ENCODE results near the gene ALG12. TPM values are rescaled to one million over a fixed set of nuclear protein-coding genes. Genes with fewer than 3 reads are reported as not detected.

The ALG12 gene
- total RNA-seq, 3 donors from 2014 or later (not counting 1 experiment from before 2014, with no cell fraction given): 17.2 to 22.7 (median 19.2) TPM

- no peak for ATAC-seq
- H3K9me3 Mint-ChIP-seq: peaks cover 0 to 2% of the 10 kb centered on the region in 2 donors
- H3K9me3 ChIP-seq (ENCODE audit: control insufficient read depth, insufficient read depth, low read length): no peaks in the 10 kb centered on the region
- TF ChIP-seq, protein P1, sequence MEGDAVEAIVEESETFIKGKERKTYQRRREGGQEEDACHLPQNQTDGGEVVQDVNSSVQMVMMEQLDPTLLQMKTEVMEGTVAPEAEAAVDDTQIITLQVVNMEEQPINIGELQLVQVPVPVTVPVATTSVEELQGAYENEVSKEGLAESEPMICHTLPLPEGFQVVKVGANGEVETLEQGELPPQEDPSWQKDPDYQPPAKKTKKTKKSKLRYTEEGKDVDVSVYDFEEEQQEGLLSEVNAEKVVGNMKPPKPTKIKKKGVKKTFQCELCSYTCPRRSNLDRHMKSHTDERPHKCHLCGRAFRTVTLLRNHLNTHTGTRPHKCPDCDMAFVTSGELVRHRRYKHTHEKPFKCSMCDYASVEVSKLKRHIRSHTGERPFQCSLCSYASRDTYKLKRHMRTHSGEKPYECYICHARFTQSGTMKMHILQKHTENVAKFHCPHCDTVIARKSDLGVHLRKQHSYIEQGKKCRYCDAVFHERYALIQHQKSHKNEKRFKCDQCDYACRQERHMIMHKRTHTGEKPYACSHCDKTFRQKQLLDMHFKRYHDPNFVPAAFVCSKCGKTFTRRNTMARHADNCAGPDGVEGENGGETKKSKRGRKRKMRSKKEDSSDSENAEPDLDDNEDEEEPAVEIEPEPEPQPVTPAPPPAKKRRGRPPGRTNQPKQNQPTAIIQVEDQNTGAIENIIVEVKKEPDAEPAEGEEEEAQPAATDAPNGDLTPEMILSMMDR (IDR thresholded peaks at IDR 0.05): no peak
- peaks cover 13% of the 10 kb centered on the region in 2 donors for H3K4me1 Mint-ChIP-seq
- WGBS (ENCODE audit: insufficient coverage): 97% methylated on average over 28 of the region's 28 CpGs
- peaks cover 53% of the 10 kb centered on the region for H3K36me3 ChIP-seq (ENCODE audit: control insufficient read depth, insufficient read depth, low read length)
- no peak overlapping the region for H3K4me3 ChIP-seq (ENCODE audit: low read length)
- no peak for DNase-seq
- H3K27ac ChIP-seq (ENCODE audit: low read length): no peak overlapping the region
- no peak overlapping the region for H3K27ac Mint-ChIP-seq
- H3K4me3 Mint-ChIP-seq: no peak overlapping the region
- H3K4me1 ChIP-seq (ENCODE audit: control insufficient read depth, insufficient read depth, low read length): no peaks in the 10 kb centered on the region
- no peaks in the 10 kb centered on the region for H3K27me3 Mint-ChIP-seq (ENCODE audit: low read depth in 2 of 2)
- H3K27me3 ChIP-seq (ENCODE audit: control insufficient read depth, insufficient read depth, low read length): no peaks in the 10 kb centered on the region
- intact Hi-C loops (cut with micrococcal nuclease): no loop called here
- peaks cover 2% of the 10 kb centered on the region for H3K36me3 Mint-ChIP-seq
These were observed 12.0 kb downstream of the ALG12 start for GRCh38 chr22:49906071-49906798.

DNA sequence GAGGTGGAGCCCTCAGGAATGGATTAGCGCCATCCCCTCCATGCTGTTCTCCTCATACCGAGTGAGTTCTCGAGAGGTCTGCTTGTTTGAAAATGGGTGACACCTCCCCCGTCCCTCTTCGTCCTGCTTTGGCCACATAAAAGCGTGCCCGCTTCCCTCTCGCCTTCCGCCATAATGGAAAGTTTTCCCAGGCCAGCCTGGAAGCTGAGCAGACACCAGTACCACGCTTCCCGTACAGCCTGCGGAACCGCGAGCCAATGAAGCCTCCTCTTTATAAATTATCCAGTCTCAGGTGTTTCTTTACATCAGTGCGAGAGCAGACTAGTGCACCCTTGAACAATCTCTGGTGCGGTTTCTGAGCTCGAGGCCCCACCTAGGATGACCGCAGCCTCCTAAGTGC is 12.8 kb downstream of the ALG12 start:
- ATAC-seq: no peak
- H3K36me3 ChIP-seq (ENCODE audit: control insufficient read depth, insufficient read depth, low read length): peaks cover 51% of the 10 kb centered on the region
- Mint-ChIP-seq H3K4me1 (peaks cover 13 to 20% of the 10 kb centered on the region in 2 donors), H3K9me3 (peaks cover 0 to 2% of the 10 kb centered on the region in 2 donors), H3K4me3 (no peak overlapping the region), H3K27me3 (ENCODE audit: low read depth in 2 of 2) (no peaks in the 10 kb centered on the region), H3K27ac (no peak overlapping the region), H3K36me3 (peaks cover 6% of the 10 kb centered on the region)
- no peaks in the 10 kb centered on the region for H3K9me3 ChIP-seq (ENCODE audit: control insufficient read depth, insufficient read depth, low read length)
- no peaks in the 10 kb centered on the region for H3K4me1 ChIP-seq (ENCODE audit: control insufficient read depth, insufficient read depth, low read length)
- DNase-seq: no peak
- H3K4me3 ChIP-seq (ENCODE audit: low read length): no peak overlapping the region
- 96% methylated on average over 18 of the region's 18 CpGs for WGBS (ENCODE audit: insufficient coverage)
- intact Hi-C loops (cut with micrococcal nuclease): no loop called here
- no peaks in the 10 kb centered on the region for H3K27me3 ChIP-seq (ENCODE audit: control insufficient read depth, insufficient read depth, low read length)
- TF ChIP-seq, protein P1 (IDR thresholded peaks at IDR 0.05): no peak
- H3K27ac ChIP-seq (ENCODE audit: low read length): no peak overlapping the region

DNA sequence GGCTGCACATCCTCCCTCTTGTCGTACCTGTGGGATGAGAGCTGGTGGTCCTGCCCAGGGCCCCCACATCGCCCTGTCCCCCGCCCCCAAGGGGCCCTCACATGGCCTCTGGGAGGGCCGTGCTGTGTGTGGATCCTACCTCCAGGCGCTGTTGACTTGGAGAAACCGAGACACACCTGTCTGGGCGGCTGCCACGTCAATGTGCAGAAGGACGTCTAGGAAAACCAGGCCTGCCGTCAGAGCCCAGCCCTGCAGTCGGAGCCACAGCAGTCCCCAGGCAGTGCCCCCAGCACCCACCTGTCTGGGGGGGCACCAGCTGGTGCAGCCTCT is 14.2 kb downstream of the ALG12 start:
- WGBS (ENCODE audit: insufficient coverage): 96% methylated on average over 11 of the region's 11 CpGs
- peaks cover 5% of the 10 kb centered on the region for H3K4me1 ChIP-seq (ENCODE audit: control insufficient read depth, insufficient read depth, low read length)
- H3K36me3 ChIP-seq (ENCODE audit: control insufficient read depth, insufficient read depth, low read length): peaks cover 46% of the 10 kb centered on the region
- no peak for ATAC-seq
- TF ChIP-seq, protein P1 (IDR thresholded peaks at IDR 0.05): no peak
- peaks cover 6% of the 10 kb centered on the region for H3K36me3 Mint-ChIP-seq
- no peak overlapping the region for H3K27ac ChIP-seq (ENCODE audit: low read length)
- no peak overlapping the region for H3K27ac Mint-ChIP-seq
- peaks cover 0 to 2% of the 10 kb centered on the region in 2 donors for H3K9me3 Mint-ChIP-seq
- no peaks in the 10 kb centered on the region for H3K9me3 ChIP-seq (ENCODE audit: control insufficient read depth, insufficient read depth, low read length)
- no peaks in the 10 kb centered on the region for H3K27me3 Mint-ChIP-seq (ENCODE audit: low read depth in 2 of 2)
- H3K27me3 ChIP-seq (ENCODE audit: control insufficient read depth, insufficient read depth, low read length): no peaks in the 10 kb centered on the region
- peaks cover 19 to 32% of the 10 kb centered on the region in 2 donors for H3K4me1 Mint-ChIP-seq
- DNase-seq: no peak
- no peak overlapping the region for H3K4me3 Mint-ChIP-seq
- intact Hi-C loops (cut with micrococcal nuclease): no loop called here
- H3K4me3 ChIP-seq (ENCODE audit: low read length): no peak overlapping the region
